ENCODE measurements around the gene NUFIP1. TPM values are rescaled to one million over a fixed set of nuclear protein-coding genes. Genes with fewer than 3 reads are reported as not detected.

NUFIP1 gene
- total RNA-seq, result 1 to 10 TPM; 5.0 to 5.1 TPM

DNA sequence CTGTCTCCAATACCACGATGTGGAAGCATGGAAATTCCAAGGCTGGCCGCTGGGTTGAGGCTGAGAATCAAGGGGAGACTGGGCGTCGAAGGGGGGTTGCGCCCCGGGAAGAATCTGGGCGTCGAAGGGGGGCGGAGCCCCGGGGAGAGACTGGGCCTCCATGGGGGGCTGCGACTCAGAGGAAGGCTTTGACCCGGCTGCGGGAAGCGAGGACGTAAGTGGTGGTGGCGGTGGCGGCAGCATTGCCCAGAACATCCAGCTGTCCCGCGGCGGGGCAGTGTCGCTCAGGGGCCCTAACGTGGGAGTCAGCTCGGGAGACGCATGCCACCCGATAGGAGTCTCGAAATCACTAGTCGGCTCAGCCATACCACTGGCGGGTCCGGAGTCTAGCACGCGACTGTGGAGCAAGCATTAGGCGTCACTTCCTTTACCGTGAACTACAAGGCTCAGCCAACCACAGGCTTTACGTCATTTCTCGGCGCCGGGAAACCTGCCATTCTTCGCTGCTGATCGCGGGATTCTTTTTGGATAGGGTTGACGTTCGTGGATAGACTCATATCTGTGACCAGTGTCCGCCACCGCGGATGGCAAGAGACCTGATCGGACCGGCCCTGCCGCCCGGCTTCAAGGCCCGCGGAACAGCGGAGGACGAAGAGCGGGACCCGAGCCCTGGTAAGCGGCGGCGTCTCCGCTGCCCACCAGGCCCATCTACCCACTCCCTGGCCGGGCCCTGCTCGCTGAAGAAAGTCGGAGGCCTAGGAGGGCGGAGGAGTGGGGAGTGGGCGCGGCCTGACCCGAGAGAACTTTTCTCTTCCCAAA, at the start of gene NUFIP1, which contains the start of gene GPALPP1:
Gene NUFIP1, minus strand, starts transcription at position 401 of the 819 bp plus-strand sequence. Its CDS starts 35 bp downstream, at position 366.
Gene GPALPP1, plus strand, starts transcription at position 468 of the 819 bp plus-strand sequence. Its CDS starts 117 bp downstream, at position 585.

Other genes starting within 250 kb of the NUFIP1 start
- 10 to 100 TPM; 28.8 to 30.7 TPM for gene GPALPP1, start 67 bp upstream of the NUFIP1 start, total RNA-seq
- 10 to 100 TPM; 15.5 to 16.3 TPM for gene GTF2F2, start 131.0 kb upstream of the NUFIP1 start, total RNA-seq
- not detected for gene KCTD4, start 211.6 kb upstream of the NUFIP1 start, total RNA-seq

Data from activated naive CD4-positive, alpha-beta T cell treated with anti-CD3 and anti-CD28 coated beads, Interleukin-2, amount 10 ng/mL, durations not matched to agents 5 hours and 36 hours (primary cell).